GM23338 (cell line): ENCODE measurements around the gene PVALEF. TPM values are rescaled to one million over a fixed set of nuclear protein-coding genes. Genes with fewer than 3 reads are reported as not detected.
A peak's percentile ranks its signal among the peaks of the same experiment; 100 is the strongest.

Experiments used
- ATAC-seq: fragments of 200-7000 bp; cut with Tn5 transposase; 3 replicates; pipeline ENCODE4 v1.9.1; 2020
- DNase-seq: peaks from one replicate; pipeline ENCODE4 v3.0.0-alpha.2; 2015; ENCODE audit warnings: low spot score
- H2AFZ ChIP-seq: fragments of 200-600 bp; sonication (generic); 2 replicates; pipeline ENCODE4 v1.8.0; 2016; ENCODE audit warnings: antibody characterized with exemption, mild to moderate bottlenecking, moderate library complexity
- H3F3A ChIP-seq: fragments of 200-600 bp; sonication (generic); replicated peaks from 2 replicates; pipeline ENCODE4 v1.8.0; 2017; ENCODE audit warnings: antibody characterized with exemption, mixed run types, low read depth
- H3K27ac ChIP-seq: fragments of 200-600 bp; sonication (generic); 2 replicates; pipeline ENCODE4 v1.6.1; 2016; ENCODE audit warnings: low read depth
- H3K27me3 ChIP-seq: fragments of 200-600 bp; sonication (generic); 2 replicates; pipeline ENCODE4 v1.8.0; 2016; ENCODE audit warnings: mild to moderate bottlenecking, mixed run types, moderate library complexity; ENCODE audit not compliant: insufficient read depth
- H3K36me3 ChIP-seq: fragments of 200-600 bp; sonication (generic); 2 replicates; pipeline ENCODE4 v1.8.0; 2016; ENCODE audit warnings: mild to moderate bottlenecking; ENCODE audit not compliant: insufficient read depth
- H3K4me1 ChIP-seq: fragments of 200-600 bp; sonication (generic); 2 replicates; pipeline ENCODE4 v1.8.0; 2016; ENCODE audit warnings: mild to moderate bottlenecking, moderate library complexity; ENCODE audit not compliant: insufficient read depth
- H3K4me2 ChIP-seq: fragments of 200-600 bp; sonication (generic); 2 replicates; pipeline ENCODE4 v1.7.1; 2017; ENCODE audit warnings: mixed run types
- H3K4me3 ChIP-seq: fragments of 200-600 bp; sonication (generic); 2 replicates; pipeline ENCODE4 v1.6.1; 2016; ENCODE audit warnings: mixed run types
- H3K79me2 ChIP-seq: fragments of 200-600 bp; sonication (generic); replicated peaks from 2 replicates; pipeline ENCODE4 v1.8.0; 2017; ENCODE audit warnings: mild to moderate bottlenecking; ENCODE audit not compliant: insufficient read depth
- H3K9me2 ChIP-seq: fragments of 200-600 bp; sonication (generic); 2 replicates; pipeline ENCODE4 v1.8.0; 2017; ENCODE audit not compliant: insufficient read depth
- H4K20me1 ChIP-seq: fragments of 200-600 bp; sonication (generic); replicated peaks from 2 replicates; pipeline ENCODE4 v1.8.0; 2017; ENCODE audit warnings: mild to moderate bottlenecking; ENCODE audit not compliant: insufficient read depth
- H3K27ac Mint-ChIP-seq: 2 replicates; pipeline ENCODE4 v1.8.0; 2020; ENCODE audit warnings: inconsistent platforms, mild to moderate bottlenecking, moderate library complexity, mixed read lengths
- H3K27me3 Mint-ChIP-seq: 3 replicates; pipeline ENCODE4 v1.8.0; 2022; ENCODE audit warnings: low read depth, mild to moderate bottlenecking, moderate library complexity, mixed read lengths, inconsistent platforms; ENCODE audit not compliant: insufficient read depth, poor library complexity
- H3K36me3 Mint-ChIP-seq: 3 replicates; pipeline ENCODE4 v1.8.0; 2021; ENCODE audit warnings: low read depth, mild to moderate bottlenecking, inconsistent platforms, moderate library complexity, mixed read lengths
- H3K4me1 Mint-ChIP-seq: 3 replicates; pipeline ENCODE4 v1.8.0; 2020; ENCODE audit warnings: mild to moderate bottlenecking, inconsistent platforms, mixed read lengths
- H3K4me3 Mint-ChIP-seq: 3 replicates; pipeline ENCODE4 v1.8.0; 2021; ENCODE audit warnings: moderate library complexity, mild to moderate bottlenecking, inconsistent platforms, mixed read lengths
- H3K9me3 Mint-ChIP-seq: 3 replicates; pipeline ENCODE4 v1.8.0; 2020; ENCODE audit warnings: moderate library complexity, mild to moderate bottlenecking, inconsistent platforms, mixed read lengths
- NANOG ChIP-seq: IDR thresholded peaks from 2 replicates; pipeline ENCODE4 v1.6.1; 2016; ENCODE audit warnings: antibody characterized with exemption, borderline replicate concordance
- POLR2AphosphoS5 ChIP-seq: IDR thresholded peaks from 2 replicates; pipeline ENCODE4 v1.6.1; 2016; ENCODE audit warnings: antibody characterized with exemption, low read depth
- STAT1 ChIP-seq: IDR thresholded peaks from one replicate; pipeline ENCODE4 v1.6.1; 2016; ENCODE audit warnings: antibody characterized with exemption; ENCODE audit not compliant: unreplicated experiment
- polyA plus RNA-seq: library from polyadenylated mRNA; unstranded; fragments of >200 nt; fragmentation: Nextera tagmentation; extraction: Ambion mirVana; gene quantifications from 2 replicates; pipeline ENCODE4 v1.2.1, GENCODE V29; 2016
- total RNA-seq: library from RNA; depleted of rRNA; stranded (reverse); fragments of >200 nt; shearing (Covaris generic); gene quantifications from 2 replicates; pipeline ENCODE4 v1.2.3, GENCODE V29; 2014
- TF ChIP-seq, protein P1 (sequence below): fragments of 250-450 bp; sonication (Bioruptor Pico); IDR thresholded peaks from 2 replicates; pipeline ENCODE4 v1.5.0; 2020; ENCODE audit warnings: mild to moderate bottlenecking, moderate library complexity

PVALEF gene
- total and polyA plus RNA-seq, 2 experiments from 2014 or later = not detected

- H3K27me3 Mint-ChIP-seq = peaks cover 4% of the 10 kb centered on the region
- peak; percentile 13 for ATAC-seq
Observed at GRCh38 chr17:81222620-81222905, 57.3 kb downstream of the PVALEF start.

More at GRCh38 chr17:81222620-81222905, 57.3 kb downstream of the PVALEF start:
- Histone ChIP-seq H3K27ac (no peak overlapping the region), H4K20me1 (no peaks in the 10 kb centered on the region; the same call in 1 of the 2 replicates), H3K79me2 (peaks cover 21% of the 10 kb centered on the region; the same call in 1 of the 2 replicates), H3F3A (no peaks in the 10 kb centered on the region), H3K36me3 (no peaks in the 10 kb centered on the region), H3K4me1 (peaks cover 14% of the 10 kb centered on the region), H3K4me3 (peak overlapping the region; percentile 93), H2AFZ (0 out of 2 replicates have a peak overlapping the region, but pooled peaks have one; percentile 43), H3K27me3 (0 out of 2 replicates have a peak, but pooled peaks cover 3% of the 10 kb centered on the region), H3K9me2 (no peaks in the 10 kb centered on the region), H3K4me2 (peak overlapping the region; percentile 89)
- H3K4me3 Mint-ChIP-seq = peak overlapping the region; percentile 76
- no peak for DNase-seq
- TF ChIP-seq, protein P1, sequence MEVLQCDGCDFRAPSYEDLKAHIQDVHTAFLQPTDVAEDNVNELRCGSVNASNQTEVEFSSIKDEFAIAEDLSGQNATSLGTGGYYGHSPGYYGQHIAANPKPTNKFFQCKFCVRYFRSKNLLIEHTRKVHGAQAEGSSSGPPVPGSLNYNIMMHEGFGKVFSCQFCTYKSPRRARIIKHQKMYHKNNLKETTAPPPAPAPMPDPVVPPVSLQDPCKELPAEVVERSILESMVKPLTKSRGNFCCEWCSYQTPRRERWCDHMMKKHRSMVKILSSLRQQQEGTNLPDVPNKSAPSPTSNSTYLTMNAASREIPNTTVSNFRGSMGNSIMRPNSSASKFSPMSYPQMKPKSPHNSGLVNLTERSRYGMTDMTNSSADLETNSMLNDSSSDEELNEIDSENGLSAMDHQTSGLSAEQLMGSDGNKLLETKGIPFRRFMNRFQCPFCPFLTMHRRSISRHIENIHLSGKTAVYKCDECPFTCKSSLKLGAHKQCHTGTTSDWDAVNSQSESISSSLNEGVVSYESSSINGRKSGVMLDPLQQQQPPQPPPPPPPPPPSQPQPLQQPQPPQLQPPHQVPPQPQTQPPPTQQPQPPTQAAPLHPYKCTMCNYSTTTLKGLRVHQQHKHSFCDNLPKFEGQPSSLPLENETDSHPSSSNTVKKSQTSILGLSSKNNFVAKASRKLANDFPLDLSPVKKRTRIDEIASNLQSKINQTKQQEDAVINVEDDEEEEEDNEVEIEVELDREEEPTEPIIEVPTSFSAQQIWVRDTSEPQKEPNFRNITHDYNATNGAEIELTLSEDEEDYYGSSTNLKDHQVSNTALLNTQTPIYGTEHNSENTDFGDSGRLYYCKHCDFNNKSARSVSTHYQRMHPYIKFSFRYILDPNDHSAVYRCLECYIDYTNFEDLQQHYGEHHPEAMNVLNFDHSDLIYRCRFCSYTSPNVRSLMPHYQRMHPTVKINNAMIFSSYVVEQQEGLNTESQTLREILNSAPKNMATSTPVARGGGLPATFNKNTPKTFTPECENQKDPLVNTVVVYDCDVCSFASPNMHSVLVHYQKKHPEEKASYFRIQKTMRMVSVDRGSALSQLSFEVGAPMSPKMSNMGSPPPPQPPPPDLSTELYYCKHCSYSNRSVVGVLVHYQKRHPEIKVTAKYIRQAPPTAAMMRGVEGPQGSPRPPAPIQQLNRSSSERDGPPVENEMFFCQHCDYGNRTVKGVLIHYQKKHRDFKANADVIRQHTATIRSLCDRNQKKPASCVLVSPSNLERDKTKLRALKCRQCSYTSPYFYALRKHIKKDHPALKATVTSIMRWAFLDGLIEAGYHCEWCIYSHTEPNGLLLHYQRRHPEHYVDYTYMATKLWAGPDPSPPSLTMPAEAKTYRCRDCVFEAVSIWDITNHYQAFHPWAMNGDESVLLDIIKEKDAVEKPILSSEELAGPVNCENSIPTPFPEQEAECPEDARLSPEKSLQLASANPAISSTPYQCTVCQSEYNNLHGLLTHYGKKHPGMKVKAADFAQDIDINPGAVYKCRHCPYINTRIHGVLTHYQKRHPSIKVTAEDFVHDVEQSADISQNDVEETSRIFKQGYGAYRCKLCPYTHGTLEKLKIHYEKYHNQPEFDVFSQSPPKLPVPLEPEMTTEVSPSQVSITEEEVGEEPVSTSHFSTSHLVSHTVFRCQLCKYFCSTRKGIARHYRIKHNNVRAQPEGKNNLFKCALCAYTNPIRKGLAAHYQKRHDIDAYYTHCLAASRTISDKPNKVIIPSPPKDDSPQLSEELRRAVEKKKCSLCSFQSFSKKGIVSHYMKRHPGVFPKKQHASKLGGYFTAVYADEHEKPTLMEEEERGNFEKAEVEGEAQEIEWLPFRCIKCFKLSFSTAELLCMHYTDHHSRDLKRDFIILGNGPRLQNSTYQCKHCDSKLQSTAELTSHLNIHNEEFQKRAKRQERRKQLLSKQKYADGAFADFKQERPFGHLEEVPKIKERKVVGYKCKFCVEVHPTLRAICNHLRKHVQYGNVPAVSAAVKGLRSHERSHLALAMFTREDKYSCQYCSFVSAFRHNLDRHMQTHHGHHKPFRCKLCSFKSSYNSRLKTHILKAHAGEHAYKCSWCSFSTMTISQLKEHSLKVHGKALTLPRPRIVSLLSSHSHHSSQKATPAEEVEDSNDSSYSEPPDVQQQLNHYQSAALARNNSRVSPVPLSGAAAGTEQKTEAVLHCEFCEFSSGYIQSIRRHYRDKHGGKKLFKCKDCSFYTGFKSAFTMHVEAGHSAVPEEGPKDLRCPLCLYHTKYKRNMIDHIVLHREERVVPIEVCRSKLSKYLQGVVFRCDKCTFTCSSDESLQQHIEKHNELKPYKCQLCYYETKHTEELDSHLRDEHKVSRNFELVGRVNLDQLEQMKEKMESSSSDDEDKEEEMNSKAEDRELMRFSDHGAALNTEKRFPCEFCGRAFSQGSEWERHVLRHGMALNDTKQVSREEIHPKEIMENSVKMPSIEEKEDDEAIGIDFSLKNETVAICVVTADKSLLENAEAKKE (CRISPR knock-in tag) = no peak
- TF ChIP-seq POLR2AphosphoS5 (no peak), STAT1 (no peak), NANOG (no peak)
- H3K27ac Mint-ChIP-seq = no peak overlapping the region
- peaks cover 15% of the 10 kb centered on the region for H3K4me1 Mint-ChIP-seq
- no peaks in the 10 kb centered on the region; the same call in 2 of the 3 replicates for H3K9me3 Mint-ChIP-seq
- H3K36me3 Mint-ChIP-seq = no peaks in the 10 kb centered on the region; the same call in 1 of the 3 replicates
